T-cell (primary cell): ENCODE results near the gene ZNF581. TPM values are rescaled to one million over a fixed set of nuclear protein-coding genes. Genes with fewer than 3 reads are reported as not detected.

Experiments used
- ATAC-seq, 4 experiments: fragments of 200-7000 bp in 3 of 4; fragments of 150-1000 bp in 1 of 4; cut with Tn5 transposase; replicated peaks in 1 of 4; 1 replicate in 3 of 4; 2 replicates in 1 of 4; pipeline ENCODE4 v1.10.0; 2021; ENCODE audit warnings: moderate library complexity in 3 of 4, mild to moderate bottlenecking in 2 of 4, moderate number of reproducible peaks in 1 of 4
- CTCF ChIA-PET, 2 donors: fragments of 300-600 bp; sonication (Branson Sonifier 250); formaldehyde crosslinking; loops; one replicate each; lab custom pipeline; 2022; ENCODE audit warnings: antibody characterized with exemption in 2 of 2; lab: Charles Lee
- POLR2A ChIA-PET, 2 donors: fragments of 300-600 bp; sonication (Branson Sonifier 250); formaldehyde crosslinking; loops; one replicate each; lab custom pipeline; 2022; ENCODE audit warnings: antibody characterized with exemption in 2 of 2; lab: Charles Lee
- DNase-seq, 35 experiments: peaks; one replicate each; pipeline versions ENCODE4 v3.0.0 to v3.0.0-alpha.2; 2013 to 2023
- H3K27ac ChIP-seq: one replicate; pipeline ENCODE4 v1.5.1; 2013; ENCODE audit warnings: low read length
- H3K27me3 ChIP-seq, 2 experiments: replicated peaks in 1 of 2; 1 replicate in 1 of 2; 2 replicates in 1 of 2; pipeline versions ENCODE4 v1.6.1 to v1.7.0; 2013; ENCODE audit warnings: low read length in 1 of 2, mixed read lengths in 1 of 2; ENCODE audit not compliant: control insufficient read depth in 2 of 2, insufficient read depth in 2 of 2; ENCODE audit errors: extremely low read depth in 1 of 2
- H3K36me3 ChIP-seq, 2 donors: 1 replicate in 1 of 2; 2 replicates in 1 of 2; pipeline versions ENCODE4 v1.6.1 to v1.7.0; 2013; ENCODE audit warnings: low read length in 1 of 2; ENCODE audit not compliant: control insufficient read depth in 2 of 2, insufficient read depth in 1 of 2; ENCODE audit errors: extremely low read depth in 1 of 2
- H3K4me1 ChIP-seq, 2 experiments: 1 replicate in 1 of 2; 2 replicates in 1 of 2; pipeline versions ENCODE4 v1.6.1 to v1.7.0; 2013; ENCODE audit warnings: low read length in 2 of 2, mixed read lengths in 1 of 2; ENCODE audit not compliant: insufficient read depth in 2 of 2, control insufficient read depth in 1 of 2; ENCODE audit errors: extremely low read depth in 1 of 2
- H3K4me3 ChIP-seq, 2 donors: 1 replicate in 1 of 2; 2 replicates in 1 of 2; pipeline versions ENCODE4 v1.5.1 to v1.7.0; 2013; ENCODE audit warnings: mild to moderate bottlenecking in 2 of 2, low read length in 1 of 2, moderate library complexity in 1 of 2; ENCODE audit not compliant: control insufficient read depth in 1 of 2; ENCODE audit errors: extremely low read depth in 1 of 2
- H3K9me3 ChIP-seq: 2 replicates; pipeline ENCODE4 v1.7.0; 2013
- H3K27ac Mint-ChIP-seq, 2 donors: one replicate each; pipeline ENCODE4 v1.8.0; 2020 to 2021; ENCODE audit warnings: mild to moderate bottlenecking in 2 of 2, mixed read lengths in 2 of 2
- H3K27me3 Mint-ChIP-seq, 2 donors: one replicate each; pipeline ENCODE4 v1.8.0; 2021 to 2022; ENCODE audit warnings: mixed read lengths in 2 of 2
- H3K36me3 Mint-ChIP-seq: one replicate; pipeline ENCODE4 v1.8.0; 2021; ENCODE audit warnings: mixed read lengths
- H3K4me1 Mint-ChIP-seq, 3 donors: one replicate each; pipeline ENCODE4 v1.8.0; 2020 to 2022; ENCODE audit warnings: mixed read lengths in 3 of 3, mild to moderate bottlenecking in 1 of 3
- H3K4me3 Mint-ChIP-seq, 3 donors: one replicate each; pipeline ENCODE4 v1.8.0; 2020 to 2022; ENCODE audit warnings: mild to moderate bottlenecking in 3 of 3, mixed read lengths in 3 of 3, moderate library complexity in 3 of 3
- H3K9me3 Mint-ChIP-seq, 3 donors: one replicate each; pipeline ENCODE4 v1.8.0; 2020 to 2022; ENCODE audit warnings: mixed read lengths in 3 of 3
- WGBS: methylation state at CpG from one replicate; pipeline ENCODE4 v1.1.5; 2013; ENCODE audit warnings: missing lambda C conversion rate; ENCODE audit not compliant: insufficient coverage; 5-methylcytosine and 5-hydroxymethylcytosine counted together
- total RNA-seq, 35 experiments: library from RNA in 6 of 35; stranded (reverse) in 6 of 35; fragments of 120-200 nt in 1 of 35; gene quantifications; one replicate each; pipeline versions ENCODE4 v1.2.1 to v1.2.4 and lab custom pipeline; 2013 to 2026

Gene ZNF581
- total RNA-seq, 5 donors from 2014 or later (not counting 1 experiment from before 2014, with no cell fraction given) = 26.4 to 38.7 (median 31.9) TPM

- CTCF ChIA-PET = no interaction called here
- Histone ChIP-seq H3K4me1 (peaks cover 0 to 15% of the 10 kb centered on the region in 2 experiments), H3K27me3 (no peaks in the 10 kb centered on the region), H3K9me3 (no peaks in the 10 kb centered on the region), H3K36me3 (peaks cover 5 to 34% of the 10 kb centered on the region in 2 donors), H3K27ac (no peak overlapping the region), H3K4me3 (no peak overlapping the region)
- DNase-seq (no peak), ATAC-seq (no peak)
- Mint-ChIP-seq H3K9me3 (no peaks in the 10 kb centered on the region), H3K27me3 (no peaks in the 10 kb centered on the region), H3K4me1 (peaks cover 29 to 38% (median 34%) of the 10 kb centered on the region in 3 donors), H3K4me3 (no peak overlapping the region), H3K27ac (no peak overlapping the region), H3K36me3 (peaks cover 27% of the 10 kb centered on the region)
- WGBS = 98% methylated on average over 39 of the region's 75 CpGs
- POLR2A ChIA-PET = no interaction called here
Observed at GRCh38 chr19:55613930-55614710, 29.3 kb upstream of the ZNF581 start.

DNA sequence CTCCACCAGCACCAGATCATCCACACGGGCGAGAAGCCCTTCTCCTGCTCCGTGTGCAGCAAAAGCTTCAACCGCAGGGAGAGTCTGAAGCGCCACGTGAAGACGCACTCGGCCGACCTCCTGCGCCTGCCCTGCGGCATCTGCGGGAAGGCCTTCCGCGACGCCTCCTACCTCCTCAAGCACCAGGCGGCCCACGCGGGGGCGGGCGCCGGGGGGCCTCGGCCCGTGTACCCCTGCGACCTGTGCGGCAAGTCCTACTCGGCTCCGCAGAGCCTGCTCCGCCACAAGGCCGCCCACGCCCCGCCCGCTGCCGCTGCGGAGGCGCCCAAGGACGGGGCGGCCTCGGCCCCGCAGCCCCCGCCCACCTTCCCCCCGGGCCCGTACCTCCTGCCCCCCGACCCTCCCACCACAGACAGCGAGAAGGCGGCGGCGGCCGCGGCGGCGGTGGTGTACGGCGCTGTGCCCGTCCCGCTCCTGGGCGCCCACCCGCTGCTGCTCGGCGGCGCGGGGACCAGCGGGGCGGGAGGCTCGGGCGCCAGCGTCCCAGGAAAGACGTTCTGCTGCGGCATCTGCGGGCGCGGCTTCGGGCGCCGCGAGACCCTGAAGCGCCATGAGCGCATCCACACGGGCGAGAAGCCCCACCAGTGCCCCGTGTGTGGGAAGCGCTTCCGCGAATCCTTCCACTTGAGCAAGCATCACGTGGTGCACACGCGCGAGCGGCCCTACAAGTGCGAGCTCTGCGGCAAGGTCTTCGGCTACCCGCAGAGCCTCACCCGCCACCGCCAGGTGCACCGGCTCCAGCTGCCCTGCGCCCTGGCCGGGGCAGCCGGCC lies 28.5 kb upstream of the ZNF581 start:
- Mint-ChIP-seq H3K27ac (no peak overlapping the region), H3K4me1 (peaks cover 28 to 35% (median 32%) of the 10 kb centered on the region in 3 donors), H3K27me3 (no peaks in the 10 kb centered on the region), H3K4me3 (no peak overlapping the region), H3K9me3 (no peaks in the 10 kb centered on the region), H3K36me3 (peaks cover 19% of the 10 kb centered on the region)
- Histone ChIP-seq H3K4me3 (no peak overlapping the region), H3K27me3 (no peaks in the 10 kb centered on the region), H3K9me3 (no peaks in the 10 kb centered on the region), H3K36me3 (peaks cover 5 to 27% of the 10 kb centered on the region in 2 donors), H3K27ac (no peak overlapping the region), H3K4me1 (peaks cover 0 to 10% of the 10 kb centered on the region in 2 experiments)
- no peak for DNase-seq
- WGBS = 98% methylated on average over 73 of the region's 98 CpGs
- ChIA-PET CTCF (no interaction called here), POLR2A (no interaction called here)
- no peak for ATAC-seq

GRCh38 chr19:55615543-55616394 lies 27.7 kb upstream of the ZNF581 start:
- no peak overlapping the region for H3K4me3 Mint-ChIP-seq
- peaks cover 5 to 21% of the 10 kb centered on the region in 2 donors for H3K36me3 ChIP-seq
- POLR2A ChIA-PET = no interaction called here

GRCh38 chr19:55616395-55616875 lies 27.0 kb upstream of the ZNF581 start:
- Mint-ChIP-seq H3K4me1 (peaks cover 31 to 35% (median 35%) of the 10 kb centered on the region in 3 donors), H3K9me3 (no peaks in the 10 kb centered on the region), H3K27ac (no peak overlapping the region), H3K36me3 (peaks cover 18% of the 10 kb centered on the region), H3K4me3 (no peak overlapping the region), H3K27me3 (no peaks in the 10 kb centered on the region)
- no peak overlapping the region for H3K4me3 ChIP-seq
- CTCF ChIA-PET = no interaction called here
- 99% methylated on average over 38 of the region's 38 CpGs for WGBS
- DNase-seq (no peak), ATAC-seq (no peak)
- H3K27ac ChIP-seq = no peak overlapping the region
- H3K27me3 ChIP-seq = no peaks in the 10 kb centered on the region
- H3K9me3 ChIP-seq = no peaks in the 10 kb centered on the region
- POLR2A ChIA-PET = no interaction called here
- peaks cover 9 to 17% of the 10 kb centered on the region in 2 experiments for H3K4me1 ChIP-seq
- H3K36me3 ChIP-seq = peaks cover 5 to 21% of the 10 kb centered on the region in 2 donors

More at GRCh38 chr19:55615543-55616394, 27.7 kb upstream of the ZNF581 start:
- 97% methylated on average over 83 of the region's 88 CpGs for WGBS
- CTCF ChIA-PET = no interaction called here
- H3K27me3 ChIP-seq = no peaks in the 10 kb centered on the region
- DNase-seq (no peak), ATAC-seq (no peak)
- Mint-ChIP-seq H3K9me3 (no peaks in the 10 kb centered on the region), H3K27me3 (no peaks in the 10 kb centered on the region), H3K27ac (no peak overlapping the region), H3K4me1 (peaks cover 29 to 35% (median 35%) of the 10 kb centered on the region in 3 donors), H3K36me3 (peaks cover 18% of the 10 kb centered on the region)
- H3K9me3 ChIP-seq = no peaks in the 10 kb centered on the region
- no peak overlapping the region for H3K27ac ChIP-seq
- no peak overlapping the region for H3K4me3 ChIP-seq
- peaks cover 4 to 11% of the 10 kb centered on the region in 2 experiments for H3K4me1 ChIP-seq

GRCh38 chr19:55617426-55617825 lies 26.0 kb upstream of the ZNF581 start:
- 90% methylated on average over 2 of the region's 8 CpGs for WGBS
- Histone ChIP-seq H3K36me3 (peaks cover 8 to 21% of the 10 kb centered on the region in 2 donors), H3K9me3 (no peaks in the 10 kb centered on the region), H3K4me3 (no peak overlapping the region), H3K27me3 (no peaks in the 10 kb centered on the region), H3K4me1 (peaks cover 9 to 12% of the 10 kb centered on the region in 2 experiments), H3K27ac (no peak overlapping the region)
- ChIA-PET CTCF (no interaction called here), POLR2A (no interaction called here)
- Mint-ChIP-seq H3K27me3 (no peaks in the 10 kb centered on the region), H3K36me3 (peaks cover 17% of the 10 kb centered on the region), H3K4me1 (peaks cover 25 to 27% (median 26%) of the 10 kb centered on the region in 3 donors), H3K4me3 (no peak overlapping the region), H3K9me3 (no peaks in the 10 kb centered on the region), H3K27ac (no peak overlapping the region)
- no peak for ATAC-seq
- DNase-seq = no peak
